HCT116 (cell line): ENCODE data around the gene WNT9B. TPM values are rescaled to one million over a fixed set of nuclear protein-coding genes. Genes with fewer than 3 reads are reported as not detected.

Experiments used
- ATAC-seq: fragments of 200-7000 bp; cut with Tn5 transposase; 2 replicates; pipeline ENCODE4 v1.9.1; 2020; ENCODE audit warnings: mild to moderate bottlenecking, moderate library complexity
- BruUV-seq: library from RNA; stranded (reverse); fragments of 400-500 nt; replicated peaks from 2 replicates; lab custom pipeline; 2021; lab: Mats Ljungman, UMichigan
- CTCF ChIA-PET: fragments of 300-600 bp; sonication (Branson Sonifier 250); formaldehyde crosslinking; loops from one replicate; lab custom pipeline; 2021; ENCODE audit warnings: antibody characterized with exemption; lab: Charles Lee
- POLR2A ChIA-PET: fragments of 300-600, 350-600 bp; sonication (Branson Sonifier 250); formaldehyde crosslinking; loops from one replicate; lab custom pipeline; 2021; ENCODE audit warnings: antibody characterized with exemption; lab: Charles Lee
- RAD21 ChIA-PET, 2 experiments: fragments of 300-600 bp; sonication (Branson Sonifier 250); formaldehyde crosslinking; loops; one replicate each; lab custom pipeline; 2023; ENCODE audit warnings: low total read pairs in 2 of 2; ENCODE audit not compliant: uncharacterized antibody in 2 of 2, unreplicated experiment in 2 of 2, low non-redundant PET in 1 of 2; lab: Charles Lee
- DNase-seq: peaks from one replicate; pipeline ENCODE4 v3.0.0-alpha.2; 2010; ENCODE audit warnings: low read depth, low spot score
- H2AFZ ChIP-seq: fragments of 200-600 bp; shearing (Covaris generic), sonication (generic); 2 replicates; pipeline ENCODE4 v1.6.1; 2017; ENCODE audit warnings: low read depth, mixed run types, mixed read lengths, antibody characterized with exemption, low read length; ENCODE audit not compliant: poor library complexity, severe bottlenecking
- H3K27ac ChIP-seq: 2 replicates; pipeline ENCODE4 v1.5.1; 2012; ENCODE audit warnings: low read depth, low read length
- H3K27me3 ChIP-seq: fragments of 200-600 bp; sonication (generic); 2 replicates; pipeline ENCODE4 v1.6.1; 2016; ENCODE audit warnings: mixed run types, low read length, mixed read lengths; ENCODE audit not compliant: insufficient read depth
- H3K36me3 ChIP-seq, 2 experiments: fragments of 200-500 bp in 1 of 2; fragments of 200-600 bp in 1 of 2; sonication (Bioruptor generic) in 1 of 2; sonication (generic) in 1 of 2; 2 replicates each; pipeline versions ENCODE4 v1.5.1 to v1.6.1; 2014 to 2016; ENCODE audit warnings: low read length in 2 of 2, inconsistent platforms in 1 of 2, mixed read lengths in 1 of 2, mixed run types in 1 of 2; ENCODE audit not compliant: insufficient read depth in 2 of 2, control insufficient read depth in 1 of 2
- H3K4me1 ChIP-seq, 2 experiments: fragments of 200-600 bp in 1 of 2; sonication (generic) in 1 of 2; 2 replicates each; pipeline versions ENCODE4 v1.5.1 to v1.6.1; 2012 to 2017; ENCODE audit warnings: low read length in 2 of 2, inconsistent platforms in 1 of 2, mild to moderate bottlenecking in 1 of 2, mixed read lengths in 1 of 2, mixed run types in 1 of 2, moderate library complexity in 1 of 2; ENCODE audit not compliant: insufficient read depth in 2 of 2, control insufficient read depth in 1 of 2
- H3K4me2 ChIP-seq: fragments of 200-600 bp; sonication (generic); 2 replicates; pipeline ENCODE4 v1.6.1; 2017; ENCODE audit warnings: mixed run types, low read length, mixed read lengths
- H3K4me3 ChIP-seq, 2 experiments: fragments of 200-600 bp in 1 of 2; sonication (generic) in 1 of 2; replicated peaks in 1 of 2; 2 replicates each; pipeline ENCODE4 v1.5.1; 2011 to 2016; ENCODE audit warnings: low read length in 2 of 2, control low read depth in 1 of 2, low read depth in 1 of 2, mild to moderate bottlenecking in 1 of 2, mixed read lengths in 1 of 2, mixed run types in 1 of 2
- H3K79me2 ChIP-seq: fragments of 200-600 bp; sonication (generic); 2 replicates; pipeline ENCODE4 v1.6.1; 2017; ENCODE audit warnings: mild to moderate bottlenecking, mixed run types, low read length, moderate library complexity, mixed read lengths; ENCODE audit not compliant: insufficient read depth
- H3K9ac ChIP-seq: fragments of 200-600 bp; sonication (generic); 2 replicates; pipeline ENCODE4 v1.6.1; 2016; ENCODE audit warnings: low read length, mixed read lengths
- H3K9me2 ChIP-seq: fragments of 200-600 bp; sonication (generic), shearing (Covaris generic); 2 replicates; pipeline ENCODE4 v1.6.1; 2017; ENCODE audit warnings: mixed run types, mild to moderate bottlenecking, moderate library complexity; ENCODE audit not compliant: insufficient read depth
- H3K9me3 ChIP-seq, 2 experiments: fragments of 200-500 bp in 1 of 2; fragments of 200-600 bp in 1 of 2; sonication (Bioruptor generic) in 1 of 2; sonication (generic) in 1 of 2; 2 replicates each; pipeline ENCODE4 v1.6.1; 2014 to 2017; ENCODE audit warnings: low read length in 2 of 2, mixed read lengths in 2 of 2, inconsistent platforms in 1 of 2, low read depth in 1 of 2, mild to moderate bottlenecking in 1 of 2, mixed run types in 1 of 2, moderate library complexity in 1 of 2; ENCODE audit not compliant: control insufficient read depth in 1 of 2, insufficient read depth in 1 of 2
- H4K20me1 ChIP-seq: fragments of 200-600 bp; sonication (generic), shearing (Covaris generic); 2 replicates; pipeline ENCODE4 v1.6.1; 2017; ENCODE audit warnings: mixed run types, mild to moderate bottlenecking, moderate library complexity; ENCODE audit not compliant: insufficient read depth
- ATF3 ChIP-seq: IDR thresholded peaks from 2 replicates; pipeline ENCODE4 v1.6.1; 2012
- CEBPB ChIP-seq: IDR thresholded peaks from 2 replicates; pipeline ENCODE4 v1.6.1; 2012; ENCODE audit warnings: low read depth
- CTCF ChIP-seq, 3 experiments: fragments of 200-600 bp in 1 of 3; sonication (generic) in 1 of 3; IDR thresholded peaks in 2 of 3; conservative IDR thresholded peaks in 1 of 3; 2 replicates each; pipeline ENCODE4 v1.5.1; 2012 to 2017; ENCODE audit warnings: low read depth in 2 of 3, low read length in 2 of 3, antibody characterized with exemption in 1 of 3, borderline replicate concordance in 1 of 3, control low read depth in 1 of 3, mild to moderate bottlenecking in 1 of 3, mixed read lengths in 1 of 3, mixed run types in 1 of 3, moderate library complexity in 1 of 3; ENCODE audit not compliant: insufficient read depth in 1 of 3
- ELF1 ChIP-seq: IDR thresholded peaks from 2 replicates; pipeline ENCODE4 v1.6.1; 2012; ENCODE audit warnings: low read depth, borderline replicate concordance
- EZH2 ChIP-seq: fragments of 200-600 bp; sonication (generic); IDR thresholded peaks from 2 replicates; pipeline ENCODE4 v1.6.1; 2017; ENCODE audit warnings: antibody characterized with exemption, mixed run types
- FOSL1 ChIP-seq: IDR thresholded peaks from 2 replicates; pipeline ENCODE4 v1.6.1; 2012; ENCODE audit warnings: low read depth
- JUND ChIP-seq: IDR thresholded peaks from 2 replicates; pipeline ENCODE4 v1.6.1; 2012
- MAX ChIP-seq: IDR thresholded peaks from 2 replicates; pipeline ENCODE4 v1.6.1; 2012
- POLR2A ChIP-seq: IDR thresholded peaks from 2 replicates; pipeline ENCODE4 v1.7.0; 2011; ENCODE audit warnings: borderline replicate concordance; ENCODE audit not compliant: insufficient read depth, insufficient read length; ENCODE audit errors: extremely low read depth
- RAD21 ChIP-seq: IDR thresholded peaks from 2 replicates; pipeline ENCODE4 v1.6.1; 2012; ENCODE audit warnings: low read depth, mild to moderate bottlenecking
- SRF ChIP-seq: IDR thresholded peaks from 2 replicates; pipeline ENCODE4 v1.6.1; 2012; ENCODE audit warnings: low read depth
- YY1 ChIP-seq: IDR thresholded peaks from 2 replicates; pipeline ENCODE4 v1.6.1; 2011; ENCODE audit warnings: low read length, low read depth, moderate library complexity, mild to moderate bottlenecking; ENCODE audit not compliant: insufficient replicate concordance; ENCODE audit errors: extremely low read depth
- ZBTB33 ChIP-seq: IDR thresholded peaks from 2 replicates; pipeline ENCODE4 v1.6.1; 2011; ENCODE audit warnings: mild to moderate bottlenecking, low read length, moderate library complexity; ENCODE audit not compliant: insufficient replicate concordance; ENCODE audit errors: extremely low read depth
- ZFX ChIP-seq: fragments of 450-650 bp; IDR thresholded peaks from 2 replicates; pipeline ENCODE4 v1.6.1; 2017
- ZNF274 ChIP-seq: fragments of 200-500 bp; sonication (Bioruptor generic); IDR thresholded peaks from 2 replicates; pipeline ENCODE4 v1.6.1; 2014; ENCODE audit warnings: mild to moderate bottlenecking, low read depth, low read length, inconsistent platforms
- intact Hi-C: fragments of 100-400 bp; cut with micrococcal nuclease; formaldehyde crosslinking; loops from 2 replicates; pipeline ENCODE4 v1.10.0; 2022
- total RNA-seq: library from RNA; stranded (reverse); gene quantifications from one replicate; pipeline ENCODE4 v1.2.1, GENCODE V29; 2021; ENCODE audit not compliant: unreplicated experiment

WNT9B gene
- total RNA-seq, 1 experiment from 2014 or later: not detected

- no peaks in the 10 kb centered on the region for H3K27me3 ChIP-seq
- intact Hi-C loops: no loop called here
- H3K4me3 ChIP-seq: no peak overlapping the region
These were observed 31.5 kb upstream of the WNT9B start for GRCh38 chr17:46819906-46820351.

GRCh38 chr17:46820592-46821450, 30.6 kb upstream of the WNT9B start:
- CTCF ChIA-PET: no interaction called here
- intact Hi-C loops: no loop called here
- Histone ChIP-seq H3K4me1 (peaks cover 0 to 6% of the 10 kb centered on the region in 2 experiments; a peak in 2 of 4 replicates), H3K36me3 (no peaks in the 10 kb centered on the region), H3K79me2 (no peaks in the 10 kb centered on the region), H2AFZ (no peak overlapping the region), H3K27ac (no peak overlapping the region), H3K9me3 (no peaks in the 10 kb centered on the region), H3K27me3 (no peaks in the 10 kb centered on the region), H3K9ac (no peak overlapping the region), H3K4me2 (no peak overlapping the region), H4K20me1 (no peaks in the 10 kb centered on the region)
- no TSS peak for BruUV-seq
- ATAC-seq (no peak), DNase-seq (no peak)
- POLR2A ChIA-PET: no interaction called here
- RAD21 ChIA-PET: interaction anchor here in 1 of 2 experiments (0.6 kb wide), 1 partner anchor 22 kb away, joined by 3 read pairs; no protein-coding TSS in a partner anchor
- TF ChIP-seq SRF (no peak), FOSL1 (no peak), ZFX (no peak), ELF1 (no peak), ATF3 (no peak), POLR2A (no peak), ZBTB33 (no peak), JUND (no peak), YY1 (no peak), CEBPB (no peak), CTCF (IDR thresholded peaks at IDR 0.05 in 2 of 3, conservative IDR thresholded peaks at IDR 0.05 in 1 of 3; ENCODE audit: borderline replicate concordance in 1 of 3, insufficient read depth in 1 of 3, low read depth in 2 of 3, low read length in 2 of 3) (no peak), EZH2 (no peak)
- TF ChIP-seq, all 23 proteins: peak for 0
- no peaks in the 10 kb centered on the region for H3K9me2 ChIP-seq
- no peak overlapping the region for H3K4me3 ChIP-seq

More at GRCh38 chr17:46819906-46820351, 31.5 kb upstream of the WNT9B start:
- Histone ChIP-seq H3K27ac (no peak overlapping the region), H3K4me2 (no peak overlapping the region), H3K79me2 (no peaks in the 10 kb centered on the region), H3K36me3 (no peaks in the 10 kb centered on the region), H3K9me2 (no peaks in the 10 kb centered on the region), H4K20me1 (no peaks in the 10 kb centered on the region), H3K9ac (no peak overlapping the region), H2AFZ (no peak overlapping the region), H3K4me1 (peaks cover 0 to 10% of the 10 kb centered on the region in 2 experiments; a peak in 2 of 4 replicates), H3K9me3 (no peaks in the 10 kb centered on the region)
- ChIA-PET CTCF (no interaction called here), RAD21 (no interaction called here), POLR2A (no interaction called here)
- no peak for DNase-seq
- no peak for ATAC-seq
- no peak for TF ChIP-seq CEBPB
- TF ChIP-seq EZH2: no peak
- TF ChIP-seq ZNF274: no peak
- no peak for TF ChIP-seq POLR2A
- TF ChIP-seq MAX: no peak
- no peak for TF ChIP-seq RAD21
- no peak for TF ChIP-seq SRF
- no TSS peak for BruUV-seq
